Measurements from ENCODE around the gene IQCM.

GRCh38 chr4:149499726-149500125, 315.9 kb downstream of the IQCM start:
- TF ChIP-seq CTCF (IDR thresholded peaks at IDR 0.05) (no peak), POLR2A (IDR thresholded peaks at IDR 0.05) (no peak)
